GM19468 (cell line): ENCODE results near the gene TMEM158.

ENCODE experiments used
- ATAC-seq: cut with Tn5 transposase; IDR thresholded peaks from one replicate; pipeline ENCODE4 v1.9.1; 2021; ENCODE audit warnings: mild to moderate bottlenecking, moderate library complexity, moderate number of reproducible peaks; ENCODE audit not compliant: unreplicated experiment; ENCODE audit errors: extremely low read depth

The TMEM158 gene

DNA sequence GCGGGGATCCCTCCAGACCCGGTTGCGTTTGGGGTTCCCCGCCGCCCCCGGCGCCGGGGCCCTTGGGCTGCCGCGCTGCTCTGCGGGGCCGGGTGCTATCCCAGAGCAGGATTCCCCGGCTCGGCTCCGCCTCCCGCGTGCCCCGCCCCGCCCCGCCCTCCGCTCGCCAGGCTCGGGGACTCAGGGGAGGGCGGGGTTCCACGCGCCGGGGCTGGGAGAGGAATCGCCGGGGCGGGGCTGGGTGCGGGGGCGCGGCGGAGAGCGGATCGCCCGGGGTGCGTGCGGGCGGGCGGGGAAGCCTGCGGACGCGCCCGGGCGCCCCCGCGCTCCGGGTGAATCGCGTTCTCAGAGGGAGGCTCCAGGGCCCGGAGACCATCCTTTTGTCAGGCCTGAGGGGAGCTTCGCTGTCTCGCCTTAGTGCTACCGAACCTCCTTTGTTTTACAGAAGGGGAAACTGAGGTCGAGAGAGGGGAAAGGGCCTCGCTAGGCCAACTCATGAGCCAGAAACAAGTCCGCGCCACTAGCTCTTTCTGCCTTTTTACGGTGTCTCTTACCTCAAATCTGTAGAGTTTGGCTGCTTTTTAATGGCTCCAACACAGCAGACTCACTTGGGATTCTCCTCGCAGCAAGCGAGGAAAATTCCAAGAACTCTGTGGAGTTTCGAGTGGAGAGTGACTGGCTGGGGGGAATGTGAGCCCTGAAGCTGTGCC is at the start of gene TMEM158:
TSS of gene TMEM158 (minus strand) at position 82 of the 710 bp plus-strand sequence. CDS start 260 bp downstream, outside the sequence.
- peak; percentile 46 for ATAC-seq

- no peak for ATAC-seq
Measured at GRCh38 chr3:45275006-45275704, 49.1 kb upstream of the TMEM158 start.

DNA sequence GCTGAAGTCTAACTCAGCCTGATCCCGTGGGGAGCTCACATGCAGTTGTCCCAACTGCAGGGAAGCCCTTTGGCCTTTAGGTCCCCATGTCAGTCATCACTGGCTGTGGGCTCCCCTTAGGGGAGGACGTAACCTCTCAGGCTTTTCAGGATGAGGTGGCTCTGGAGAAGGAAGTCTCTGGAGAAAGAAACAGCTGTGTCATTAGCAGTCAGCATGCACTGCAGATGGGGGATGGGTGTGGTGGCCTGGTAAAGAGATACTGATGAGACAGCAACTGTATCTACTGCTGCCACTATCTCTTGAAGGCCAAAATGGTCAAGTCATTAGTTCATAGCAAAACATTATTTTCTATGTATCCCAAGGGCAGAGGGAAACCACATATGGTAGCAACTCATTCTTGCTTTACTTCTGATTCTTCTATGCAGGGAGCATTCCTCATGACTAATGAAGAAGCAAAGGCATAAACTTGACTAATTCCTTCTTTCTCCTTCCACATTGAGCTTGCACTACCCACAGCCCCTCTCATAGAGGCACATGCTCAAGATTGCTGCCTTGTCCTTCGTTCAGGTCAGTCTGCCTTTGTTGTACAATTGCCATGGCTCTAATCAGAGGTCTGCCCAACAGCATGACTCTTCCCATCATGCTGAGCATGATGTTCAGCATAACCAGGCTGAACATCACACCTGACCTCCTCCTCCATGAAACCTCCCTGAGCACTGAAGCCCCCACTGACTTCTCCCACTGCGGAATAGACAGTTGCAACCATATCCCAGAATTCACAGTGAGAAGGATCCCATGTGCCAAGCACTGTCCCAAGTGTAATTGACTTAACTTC is 47.8 kb upstream of the TMEM158 start:
- no peak for ATAC-seq

- no peak for ATAC-seq
Measured at GRCh38 chr3:45272828-45273470, 46.9 kb upstream of the TMEM158 start.

GRCh38 chr3:45272032-45272810 is 46.1 kb upstream of the TMEM158 start:
- ATAC-seq: no peak

DNA sequence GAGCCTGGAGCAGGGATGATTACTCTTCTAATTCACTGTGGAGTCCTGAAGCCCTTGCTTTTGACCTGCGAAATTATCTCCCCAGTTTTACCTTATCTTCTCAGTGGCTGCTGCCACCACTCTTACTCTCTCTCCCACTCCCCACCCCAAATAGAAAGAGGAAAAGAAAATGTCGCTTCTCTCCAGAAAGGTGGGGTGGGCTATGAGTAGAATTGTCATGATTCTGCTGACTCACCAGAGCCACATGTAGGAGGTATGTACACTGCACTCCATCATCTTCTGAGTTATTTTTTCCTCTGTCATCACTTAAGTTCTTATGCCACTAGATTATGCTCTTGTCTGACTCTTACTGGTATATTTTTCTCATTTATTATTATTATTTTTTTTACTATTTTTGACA is 43.9 kb upstream of the TMEM158 start:
- no peak for ATAC-seq

DNA sequence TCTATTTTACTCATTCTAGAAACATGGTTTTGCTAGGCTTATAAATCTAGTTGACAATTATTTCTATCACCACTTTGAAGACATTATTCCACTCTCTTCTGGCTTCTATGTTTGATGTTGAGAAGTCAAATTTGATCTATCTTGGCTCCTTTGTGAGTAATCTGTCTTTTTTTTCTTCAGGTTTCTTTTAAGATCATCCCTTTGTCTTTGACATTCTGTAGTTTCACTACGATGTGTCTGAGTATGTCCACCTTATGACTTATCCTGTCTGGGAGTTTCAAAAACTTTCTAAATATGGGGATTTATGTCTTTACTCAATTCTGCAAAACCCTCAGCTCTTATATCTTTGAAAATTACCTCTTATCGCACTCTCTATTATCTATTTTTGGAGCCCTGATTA is 41.0 kb upstream of the TMEM158 start:
- ATAC-seq: no peak

DNA sequence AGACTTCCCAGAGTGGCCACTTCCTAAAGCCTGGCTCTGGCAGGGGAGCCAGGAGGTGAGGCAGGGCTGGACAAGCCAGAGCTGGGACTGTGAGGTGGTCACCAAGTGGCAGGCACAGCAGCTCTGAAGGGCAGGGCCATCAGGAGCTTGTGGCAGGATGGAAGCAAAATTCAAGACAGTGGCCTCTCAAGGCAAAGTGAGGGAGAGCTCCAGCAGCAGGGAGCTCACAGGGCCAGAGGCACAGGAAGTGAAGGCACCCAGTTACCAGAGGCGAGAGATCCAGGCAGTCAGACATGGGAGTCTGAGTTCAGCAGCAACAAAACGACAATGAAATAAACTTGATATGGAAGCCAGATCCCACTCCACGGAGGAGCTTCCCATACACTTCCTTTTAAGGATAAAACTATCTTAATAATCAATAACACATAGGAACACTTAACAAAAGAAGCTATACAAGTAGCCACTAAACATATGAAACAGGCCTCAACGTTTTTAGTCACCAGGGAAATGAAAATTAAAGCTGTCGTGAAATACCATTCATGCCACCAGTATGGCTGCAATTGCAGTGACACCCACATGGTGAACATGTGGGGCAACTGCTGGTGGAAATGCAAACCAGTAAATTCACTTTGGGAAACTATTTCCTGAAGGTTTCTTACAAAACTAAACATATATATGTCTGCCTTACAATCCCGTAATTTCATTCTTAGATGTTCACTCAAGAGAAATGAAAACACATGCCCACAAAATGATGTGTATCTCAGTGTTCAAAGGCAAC is 35.4 kb upstream of the TMEM158 start:
- ATAC-seq: no peak

DNA sequence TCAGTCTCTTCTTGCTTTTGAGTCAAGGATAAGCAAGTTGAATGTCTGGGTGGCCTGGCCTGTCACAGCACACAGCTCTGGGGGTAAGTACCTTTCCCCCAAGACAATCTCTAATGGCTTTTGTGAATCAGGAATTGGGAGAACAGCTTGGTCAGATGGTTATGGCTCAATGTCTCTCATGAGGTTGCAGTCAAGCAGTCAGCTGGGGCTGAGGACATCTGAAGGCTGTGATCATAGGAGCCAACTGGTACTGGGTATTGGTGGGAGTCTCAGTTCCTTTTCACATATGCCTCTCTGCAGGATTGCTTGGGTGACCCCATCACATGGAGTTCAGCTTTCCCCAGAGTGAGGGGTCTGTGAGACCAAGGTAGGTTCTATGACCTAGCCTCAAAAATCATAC is 33.0 kb upstream of the TMEM158 start:
- ATAC-seq: no peak

GRCh38 chr3:45258317-45258716 is 32.2 kb upstream of the TMEM158 start:
- no peak for ATAC-seq

DNA sequence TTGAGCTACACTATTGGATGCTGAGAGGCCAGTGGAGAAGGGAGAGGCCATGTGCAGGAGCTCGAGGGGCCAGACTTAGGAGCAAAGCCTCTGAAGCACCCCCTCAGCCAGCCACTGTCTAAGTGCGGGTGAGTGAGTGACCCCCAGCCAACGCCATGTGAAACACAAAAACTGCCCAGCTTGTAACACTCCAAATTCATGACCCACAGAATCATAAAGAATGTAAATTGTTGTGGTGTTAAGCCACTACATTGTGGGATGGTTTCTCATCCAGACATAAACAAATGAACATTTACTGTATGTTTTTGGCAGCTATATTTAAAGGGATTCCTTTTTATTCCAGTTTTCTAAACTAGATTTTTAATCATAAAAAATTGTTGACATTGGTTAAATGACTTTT is 27.2 kb upstream of the TMEM158 start:
- ATAC-seq: no peak

- no peak for ATAC-seq
Measured at GRCh38 chr3:45252826-45253225, 26.7 kb upstream of the TMEM158 start.

- no peak for ATAC-seq
Measured at GRCh38 chr3:45249391-45249790, 23.3 kb upstream of the TMEM158 start.

GRCh38 chr3:45246241-45246640 is 20.2 kb upstream of the TMEM158 start:
- ATAC-seq: no peak

- ATAC-seq: no peak
Measured at GRCh38 chr3:45244356-45244755, 18.3 kb upstream of the TMEM158 start.

GRCh38 chr3:45241206-45241605 is 15.1 kb upstream of the TMEM158 start:
- no peak for ATAC-seq

DNA sequence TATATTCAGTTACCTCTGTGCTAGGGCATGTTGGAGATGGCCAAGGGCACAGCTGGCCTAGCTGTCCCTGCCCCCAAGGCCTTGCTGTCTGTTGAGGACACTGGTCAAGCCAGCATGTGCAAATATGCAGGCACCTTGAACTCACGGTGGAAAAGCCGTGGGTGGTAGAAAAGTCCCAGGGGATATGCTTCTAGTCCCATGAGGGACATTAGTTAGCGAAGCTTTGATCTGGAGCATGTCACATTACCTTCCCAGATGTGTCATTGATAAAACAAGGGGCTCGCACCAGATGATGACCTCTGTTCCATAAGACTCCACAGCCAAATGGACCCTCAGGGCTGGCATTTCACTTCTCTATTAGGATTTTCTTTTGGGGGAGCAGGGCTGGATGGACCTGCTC is 14.2 kb upstream of the TMEM158 start:
- no peak for ATAC-seq

GRCh38 chr3:45239254-45239653 is 13.2 kb upstream of the TMEM158 start:
- ATAC-seq: no peak

DNA sequence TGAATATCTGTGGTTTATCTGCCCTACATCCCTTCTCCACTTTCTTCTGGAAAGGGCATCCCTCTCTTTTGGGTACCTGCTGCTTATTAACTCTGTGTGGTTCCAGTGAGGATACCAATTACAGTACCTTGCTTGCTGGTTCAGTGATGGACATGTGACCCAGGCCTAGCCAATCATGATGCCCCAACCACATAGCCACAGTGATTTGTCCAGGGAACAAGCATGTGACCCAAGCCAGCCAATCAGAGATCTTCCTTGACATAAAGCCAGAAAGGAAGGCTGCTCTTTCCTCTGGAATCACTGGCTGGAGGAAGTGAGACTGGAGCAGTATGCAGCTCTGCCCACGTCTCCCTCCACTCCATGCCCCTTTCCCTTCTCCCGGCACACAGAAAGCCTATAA is 10.9 kb upstream of the TMEM158 start:
- ATAC-seq: no peak
